Stimulated activated CD4-positive, alpha-beta T cell treated with anti-CD3 and anti-CD28 coated beads, Interleukin-12 subunit alpha, Interleukin-12 subunit beta, amount 100 ng/mL, for 4 hours (primary cell): Measurements from ENCODE around the gene ATP8A2.
"Not testable (repeated sequence)": the region's sequence is repeated elsewhere in the genome, so short reads cannot be mapped to it uniquely, and the experiment has no call there.

Experiments
- DNase-seq: peaks from one replicate; pipeline ENCODE4 v3.0.0-alpha.2; 2020

The ATP8A2 gene

DNA sequence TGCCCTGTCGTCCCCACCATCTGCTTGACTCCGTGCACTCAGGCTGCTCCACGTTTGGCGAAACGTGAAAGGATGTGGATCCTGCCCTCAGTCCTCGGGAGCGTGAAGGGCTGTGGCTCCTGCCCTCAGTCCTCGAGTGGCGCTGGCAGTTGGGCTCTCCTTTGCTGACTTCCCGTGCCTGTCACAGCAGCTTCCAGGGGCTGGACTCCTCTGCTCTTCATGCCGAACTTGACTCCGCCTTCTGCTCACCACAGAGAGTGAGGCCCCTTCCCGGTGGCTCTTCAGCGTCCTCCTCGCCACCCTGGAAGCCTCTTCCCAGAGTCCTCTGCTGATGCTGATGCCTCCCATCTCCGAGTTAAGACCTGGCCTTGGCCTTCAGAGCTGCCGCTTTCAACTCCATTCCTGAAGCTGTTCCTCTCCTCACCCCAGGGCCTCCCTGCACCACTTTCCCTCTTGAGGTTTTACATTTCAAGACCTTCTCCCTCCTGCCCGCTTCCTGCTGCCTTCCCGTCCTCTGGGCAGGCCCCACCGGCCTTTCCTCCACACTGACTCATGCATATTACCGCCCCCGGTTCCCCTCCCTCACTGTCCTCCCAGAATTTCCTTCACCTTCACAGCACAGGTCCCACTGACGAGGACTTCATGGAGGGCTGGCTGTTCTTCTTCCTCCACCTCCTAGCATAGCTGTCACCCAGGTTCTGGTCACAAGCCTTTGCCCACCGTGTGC is 568.4 kb downstream of the ATP8A2 start:
- DNase-seq: no peak

DNA sequence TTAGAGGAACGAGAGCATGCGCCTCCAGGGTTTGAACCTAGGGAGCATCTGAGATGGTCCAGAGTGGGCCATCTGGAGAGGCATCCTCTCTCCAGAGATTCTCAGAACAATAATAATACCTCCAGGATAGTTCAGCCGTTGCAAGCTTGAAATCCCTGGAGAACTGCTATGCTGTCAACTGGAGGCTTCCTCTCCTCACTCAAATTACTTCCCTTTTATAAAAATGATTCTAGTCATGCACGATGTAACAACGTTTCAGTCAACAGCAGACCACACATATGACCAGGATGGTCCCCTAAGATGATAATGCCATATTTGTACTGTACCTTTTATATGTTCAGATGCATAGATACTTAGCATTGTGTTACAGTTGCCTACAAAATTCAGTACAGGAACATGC is 571.3 kb downstream of the ATP8A2 start:
- DNase-seq: no peak

DNA sequence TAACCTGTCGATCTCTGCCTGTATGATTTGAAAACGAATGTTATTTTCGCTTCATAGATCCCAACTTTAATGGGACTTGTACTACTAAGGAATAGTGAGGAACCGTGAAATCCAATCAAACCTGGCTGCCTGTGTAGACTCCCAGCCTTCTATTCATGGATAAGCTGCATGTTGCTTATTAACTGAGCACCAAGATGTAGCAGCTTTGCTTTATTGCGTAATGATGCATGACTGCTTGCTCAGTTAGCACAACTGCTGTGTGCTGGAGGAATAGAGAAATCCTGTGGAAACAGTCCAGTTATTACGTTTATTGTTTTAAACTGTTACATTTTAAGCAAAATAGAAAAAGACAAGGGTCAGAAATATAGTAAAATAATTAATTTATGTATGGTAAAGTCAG is 571.9 kb downstream of the ATP8A2 start:
- DNase-seq: no peak

DNA sequence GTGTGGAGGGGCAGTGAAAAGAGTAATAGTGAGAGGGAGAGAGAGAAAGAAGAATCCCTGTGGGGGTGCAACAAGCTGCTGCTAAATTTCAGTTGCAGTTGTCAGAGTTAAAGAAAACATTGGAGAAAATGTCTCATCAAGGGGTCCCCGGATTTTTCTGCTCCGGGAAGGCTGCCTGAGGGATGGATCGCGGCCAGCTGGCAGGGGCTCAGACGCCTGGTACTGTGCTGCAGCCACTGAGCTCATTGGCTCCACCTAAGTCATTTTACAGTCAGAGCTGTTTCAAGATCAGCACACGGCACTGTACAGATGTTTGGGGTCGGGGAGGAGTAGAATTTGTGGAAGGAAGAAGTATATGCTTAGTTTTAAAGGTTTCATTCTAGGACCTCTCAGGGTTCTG is 573.8 kb downstream of the ATP8A2 start:
- no peak for DNase-seq

DNA sequence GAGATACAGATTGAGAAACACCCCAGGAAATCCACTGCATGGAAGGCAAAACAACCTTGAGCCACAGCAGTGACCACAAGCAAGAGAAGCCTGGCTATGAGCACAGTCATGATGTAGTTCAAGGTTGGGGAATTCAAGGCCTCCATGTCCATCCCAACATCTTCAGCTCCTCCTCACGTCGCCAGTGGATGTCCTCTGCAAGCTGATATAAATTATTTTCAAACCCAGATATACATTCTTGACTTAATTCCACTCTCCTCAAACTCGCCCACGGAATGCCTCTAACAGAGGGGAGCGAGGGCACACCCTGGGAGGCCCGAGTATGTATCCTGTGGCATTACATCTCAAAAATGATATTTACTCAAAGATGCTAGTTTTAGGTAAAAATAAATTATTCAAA is 574.5 kb downstream of the ATP8A2 start:
- no peak for DNase-seq

DNA sequence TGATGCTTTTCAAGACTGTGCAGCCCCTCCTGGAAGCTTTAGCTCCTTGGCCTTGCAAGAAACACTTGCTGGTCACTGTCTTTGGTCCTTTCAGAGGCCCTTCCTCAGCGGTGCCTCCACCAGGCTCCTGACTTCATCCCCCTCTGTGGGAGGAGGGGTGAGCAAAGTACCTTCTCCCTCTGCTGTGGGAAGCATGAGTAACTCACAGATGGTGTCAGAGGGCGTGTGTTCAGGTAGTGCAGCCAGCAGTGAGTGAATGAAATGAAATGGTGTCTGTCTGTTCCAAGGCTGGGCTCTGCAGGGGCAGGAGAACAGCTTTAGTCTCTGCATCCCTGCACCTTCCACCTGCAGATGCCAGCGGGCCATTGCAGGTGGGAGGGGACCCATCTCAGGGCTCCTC is 577.1 kb downstream of the ATP8A2 start:
- DNase-seq: no peak

DNA sequence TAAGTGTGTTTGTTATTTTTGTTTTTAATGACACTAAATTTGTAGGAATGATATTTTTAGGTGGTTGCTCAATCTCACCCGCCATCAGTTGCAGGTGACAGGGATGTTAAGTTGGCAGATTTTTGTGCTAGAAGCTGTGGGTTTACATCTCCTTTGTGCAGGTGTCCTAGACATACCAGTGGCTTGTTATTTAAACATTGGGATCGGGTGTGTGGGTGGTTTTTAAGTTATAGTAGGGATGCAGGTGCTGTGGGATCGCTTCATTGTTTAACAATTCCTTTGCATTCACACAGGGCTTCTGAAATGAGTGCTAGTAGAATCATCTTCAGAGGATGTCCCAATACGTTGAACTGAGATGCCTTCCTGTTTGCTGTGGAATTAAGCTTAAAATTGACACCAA is 580.1 kb downstream of the ATP8A2 start:
- DNase-seq: no peak

DNA sequence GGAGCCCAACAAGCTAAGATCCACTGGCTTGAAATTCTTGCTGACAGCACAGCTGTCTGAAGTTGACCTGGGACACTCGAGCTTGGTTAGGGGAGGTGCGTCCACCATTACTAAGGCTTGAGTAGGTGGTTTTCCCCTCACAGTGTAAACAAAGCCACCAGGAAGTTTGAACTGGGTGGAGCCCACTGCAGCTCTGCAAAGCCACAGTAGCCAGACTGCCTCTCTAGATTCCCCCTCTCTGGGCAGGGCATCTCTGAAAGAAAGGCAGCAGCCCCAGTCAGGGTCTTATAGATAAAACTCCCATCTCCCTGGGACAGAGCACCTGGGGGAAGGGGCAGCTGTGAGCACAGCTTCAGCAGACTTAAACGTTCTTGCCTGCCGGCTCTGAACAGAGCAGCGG is 582.3 kb downstream of the ATP8A2 start:
- not testable (repeated sequence) for DNase-seq

DNA sequence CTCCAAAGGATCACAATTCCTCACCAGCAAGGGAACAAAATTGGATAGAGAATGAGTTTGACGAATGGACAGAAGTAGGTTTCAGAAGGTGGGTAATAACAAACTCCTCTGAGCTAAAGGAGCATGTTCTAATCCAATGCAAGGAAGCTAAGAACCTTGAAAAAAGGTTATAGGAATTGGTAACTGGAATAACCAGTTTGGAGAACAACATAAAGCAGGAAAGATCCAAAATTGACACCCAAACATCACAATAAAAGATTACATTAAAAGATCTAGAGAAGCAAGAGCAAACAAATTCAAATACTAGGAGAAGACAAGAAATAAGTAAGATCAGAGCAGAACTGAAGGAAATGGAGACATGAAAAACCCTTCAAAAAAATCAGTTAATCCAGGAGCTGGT is 583.2 kb downstream of the ATP8A2 start:
- not testable (repeated sequence) for DNase-seq

DNA sequence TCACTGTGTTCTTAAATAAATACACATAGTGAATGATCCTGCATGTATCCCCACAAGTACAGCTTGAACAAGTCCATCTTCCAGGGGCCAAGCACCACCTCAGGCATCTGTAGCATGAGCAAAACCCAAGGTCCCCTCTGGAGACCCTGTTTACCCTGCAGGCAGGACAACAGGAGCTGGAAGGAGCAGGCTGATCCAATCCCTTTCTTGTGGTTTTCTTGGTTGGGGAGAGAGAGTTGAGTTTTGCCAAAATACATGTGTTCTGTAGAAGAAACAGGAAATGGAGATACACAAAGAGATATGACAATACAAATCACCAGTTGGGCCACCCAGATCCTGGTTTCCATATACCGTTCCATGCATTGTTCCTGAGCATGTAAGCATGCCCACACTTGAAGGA is 587.2 kb downstream of the ATP8A2 start:
- no peak for DNase-seq

DNA sequence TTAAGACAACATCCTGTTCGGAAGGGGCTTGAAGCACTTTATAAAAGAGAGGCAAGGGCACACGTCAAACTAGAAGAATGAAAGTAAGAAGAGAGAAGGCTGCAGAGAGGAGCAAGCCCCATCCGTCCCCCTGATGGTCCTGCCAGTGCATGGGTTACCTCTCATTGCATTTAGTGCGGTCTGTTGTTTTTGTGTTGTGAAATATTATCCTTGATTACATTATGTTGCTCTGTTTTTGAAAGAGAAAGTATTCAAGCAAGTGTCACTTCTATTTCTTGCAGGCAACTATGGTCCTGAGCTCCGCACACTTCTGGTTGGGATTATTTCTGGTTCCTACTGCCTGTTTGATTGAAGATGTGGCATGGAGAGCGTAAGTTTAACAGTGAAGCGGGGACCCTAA is 589.5 kb downstream of the ATP8A2 start:
- no peak for DNase-seq

DNA sequence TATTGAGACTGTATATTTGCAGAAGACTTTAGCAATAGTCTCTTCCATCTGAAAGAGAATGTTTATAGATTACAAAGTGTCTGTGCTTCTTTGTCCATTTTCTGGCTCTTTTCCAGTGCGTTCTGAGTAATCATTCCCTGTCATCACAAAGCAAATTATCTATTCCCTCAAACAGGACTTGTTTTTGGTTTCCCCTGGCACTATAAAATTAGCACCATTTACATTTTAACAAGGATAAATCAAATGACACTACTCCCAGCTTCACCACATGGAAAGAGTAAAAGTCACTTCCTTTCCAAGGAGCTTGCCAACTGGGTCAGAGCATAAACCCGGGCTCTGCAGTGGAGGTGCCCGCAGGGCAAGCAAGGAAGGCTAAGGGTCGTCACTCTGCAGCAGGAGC is 591.9 kb downstream of the ATP8A2 start:
- no peak for DNase-seq

DNA sequence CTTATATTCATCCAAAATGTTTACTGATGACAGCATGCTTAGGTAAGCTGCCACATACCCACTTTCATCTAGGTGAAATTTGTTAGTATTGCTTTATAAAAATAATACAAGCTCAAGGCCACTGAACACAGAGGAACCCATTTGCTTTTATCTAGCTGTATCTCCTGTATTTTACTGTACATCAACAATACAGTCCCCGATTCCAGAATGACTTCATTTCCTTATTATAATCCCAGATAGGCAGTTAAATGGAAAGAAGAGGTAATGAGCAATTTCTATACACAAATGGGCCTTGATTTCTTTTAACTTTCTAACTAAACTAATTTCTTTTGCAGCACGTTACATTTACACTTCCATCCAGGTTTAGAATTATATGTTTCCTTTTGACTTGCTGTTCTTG is 593.8 kb downstream of the ATP8A2 start:
- no peak for DNase-seq

DNA sequence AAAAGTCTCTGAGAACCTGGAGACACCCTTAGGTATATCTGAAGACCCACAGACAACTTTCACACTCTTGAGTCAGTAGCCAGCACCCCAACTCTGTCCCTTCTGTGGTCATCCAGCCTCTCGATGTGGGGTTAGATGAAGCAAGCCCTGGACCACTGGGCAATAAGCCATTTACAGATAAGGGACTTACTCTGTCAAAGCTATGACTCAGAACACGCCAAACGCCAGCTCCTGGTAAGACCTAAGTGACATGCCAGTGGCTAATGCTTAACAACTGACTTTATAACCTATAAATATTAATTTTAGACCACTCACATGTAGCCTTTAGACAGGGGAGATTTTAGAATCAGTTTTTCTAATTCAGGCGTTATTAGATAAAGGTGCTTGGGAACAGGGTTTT is 594.3 kb downstream of the ATP8A2 start:
- DNase-seq: no peak

DNA sequence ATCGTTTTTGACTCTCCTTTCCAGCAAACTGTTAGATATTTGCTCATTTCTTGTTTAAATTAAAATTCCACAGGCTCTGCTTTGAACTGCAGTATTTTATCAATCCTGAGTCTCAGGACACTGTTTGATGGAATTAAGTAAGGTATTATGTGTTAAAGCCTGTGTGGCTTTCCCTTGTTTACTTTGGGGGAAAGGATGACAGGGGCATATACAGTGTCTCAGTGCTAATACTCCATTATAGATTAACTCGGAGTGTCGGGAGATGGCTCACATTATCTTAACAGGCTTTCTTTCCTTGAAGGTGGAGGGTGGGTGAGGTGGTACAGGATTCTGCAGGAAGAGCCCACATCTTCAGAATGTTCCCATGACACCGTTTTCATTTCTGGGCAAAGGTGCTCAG is 595.4 kb downstream of the ATP8A2 start:
- DNase-seq: no peak

DNA sequence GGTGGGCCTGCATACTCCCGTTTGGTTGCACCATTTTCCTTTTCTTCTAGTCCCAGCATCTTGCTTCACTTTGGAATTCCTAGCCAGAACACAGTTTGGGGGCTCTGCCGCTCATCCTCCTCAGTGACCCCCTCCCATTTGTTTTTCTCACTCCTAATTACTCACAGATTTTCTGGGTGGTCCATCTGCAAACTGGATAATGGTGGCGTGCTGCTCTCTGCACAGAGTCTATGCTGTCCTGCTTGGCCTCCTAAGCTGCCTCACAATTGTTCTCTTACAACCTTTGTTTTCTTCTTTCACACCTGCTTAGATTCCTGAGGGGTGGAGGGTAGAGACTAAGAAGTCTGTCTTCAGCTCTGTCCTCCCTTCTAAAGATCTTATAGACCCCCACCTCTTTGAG is 599.3 kb downstream of the ATP8A2 start:
- no peak for DNase-seq

DNA sequence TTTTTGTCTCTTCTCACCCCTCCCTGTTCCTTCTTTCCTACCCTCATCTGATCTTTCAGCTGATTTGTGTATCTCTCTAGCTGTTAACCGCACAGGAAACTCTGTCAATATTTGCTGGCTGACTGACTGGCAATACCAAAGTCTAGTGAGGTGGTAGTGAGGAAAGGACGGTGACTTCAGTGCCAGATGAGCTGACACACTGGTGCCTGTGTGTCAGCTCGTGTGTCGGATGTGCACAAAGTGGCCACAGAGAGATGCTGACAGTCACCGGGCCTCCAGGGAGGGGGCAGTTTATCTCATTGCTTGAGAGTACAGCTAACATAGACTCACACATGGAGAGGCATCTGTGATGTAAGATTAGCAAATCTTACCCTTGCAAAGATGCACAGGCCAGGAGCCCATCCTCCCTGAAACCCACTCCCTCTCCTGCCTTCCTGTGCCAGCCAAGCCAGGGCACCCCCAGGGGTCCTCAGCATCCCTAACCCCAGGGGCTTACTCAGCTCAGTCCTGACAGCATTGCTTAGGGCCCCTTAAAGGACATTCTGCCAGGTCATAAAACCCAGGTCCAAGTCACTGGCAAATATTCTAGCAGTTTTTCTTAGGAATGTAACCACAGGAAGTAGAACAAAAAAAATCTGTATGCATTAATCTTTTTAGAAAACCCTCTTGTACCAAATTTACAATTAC is 599.8 kb downstream of the ATP8A2 start:
- no peak for DNase-seq

DNA sequence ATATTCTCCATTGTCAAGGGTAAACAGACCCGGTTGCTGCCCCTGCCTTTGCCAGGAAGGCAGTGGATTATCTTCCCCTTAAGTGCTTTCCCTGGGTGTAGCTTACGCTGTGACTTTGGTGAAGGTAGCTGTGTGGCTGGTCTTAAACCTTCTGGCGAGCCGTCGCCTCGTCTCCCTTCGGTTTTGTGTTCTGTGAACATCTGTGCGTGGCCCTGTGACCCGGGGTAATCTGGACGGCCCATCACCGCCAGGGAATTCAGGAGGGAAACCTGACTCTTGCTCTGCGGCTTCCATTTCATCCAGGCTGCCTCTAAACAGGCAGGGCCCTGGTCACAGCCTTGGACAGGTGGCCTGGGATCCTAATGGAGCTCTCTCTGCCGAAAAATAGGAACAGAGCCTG is 601.3 kb downstream of the ATP8A2 start:
- no peak for DNase-seq

DNA sequence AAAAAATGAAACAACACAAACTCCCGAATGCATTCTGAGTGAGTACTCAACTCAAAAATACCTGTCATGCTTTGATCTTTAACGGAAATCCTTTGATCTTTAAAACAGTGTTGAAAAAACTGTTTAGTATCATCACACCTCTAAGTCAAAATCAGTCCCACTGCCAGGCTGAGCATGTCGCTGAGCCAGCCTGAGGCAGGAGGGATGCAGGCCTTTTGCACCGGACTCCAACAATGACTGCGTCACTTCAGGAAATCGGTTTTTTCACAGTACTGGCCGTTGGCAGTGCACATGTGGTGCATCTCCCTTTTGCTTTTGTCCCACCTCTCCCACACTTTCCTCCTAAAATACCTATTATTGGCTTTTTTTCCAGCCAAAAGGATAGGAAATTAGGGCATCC is 601.8 kb downstream of the ATP8A2 start:
- no peak for DNase-seq

DNA sequence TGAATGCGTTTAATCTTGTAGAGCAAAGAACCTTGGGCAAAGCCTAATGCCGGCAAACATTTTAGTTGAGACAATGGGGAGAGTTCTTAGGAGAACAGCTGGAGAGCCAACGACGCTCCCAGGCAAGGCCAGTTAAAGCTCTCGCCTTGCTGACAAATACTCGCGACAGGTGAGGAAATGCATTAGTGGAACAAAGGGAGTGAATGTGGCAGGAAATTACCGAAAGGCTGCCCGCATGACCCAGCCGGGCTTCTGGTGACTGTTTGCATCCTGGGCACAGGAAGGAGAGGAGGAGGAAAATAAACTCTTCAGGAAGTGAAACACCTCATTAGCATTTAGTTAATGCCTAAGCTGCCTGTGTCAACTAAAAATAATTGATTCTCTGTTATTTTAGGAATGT is 605.4 kb downstream of the ATP8A2 start:
- DNase-seq: no peak

DNA sequence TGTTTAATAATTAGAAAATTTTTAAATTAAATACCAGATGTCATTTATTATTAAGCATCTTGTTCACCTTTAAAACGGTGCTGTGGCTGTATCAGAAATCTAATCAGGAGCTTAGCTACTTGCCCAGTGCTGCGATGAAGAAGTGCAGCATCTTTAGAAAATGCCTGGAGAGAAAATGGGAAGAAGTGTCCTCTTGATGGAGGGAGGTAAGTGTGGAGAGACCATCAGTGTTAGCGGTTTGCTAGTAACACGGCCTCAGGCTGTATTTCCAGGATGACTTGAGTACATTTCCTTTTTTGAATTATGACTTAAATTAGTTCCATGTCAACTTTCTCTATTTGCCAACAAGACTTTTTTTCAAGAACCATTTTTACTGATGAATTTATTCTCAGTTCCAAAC is 605.9 kb downstream of the ATP8A2 start:
- DNase-seq: no peak

DNA sequence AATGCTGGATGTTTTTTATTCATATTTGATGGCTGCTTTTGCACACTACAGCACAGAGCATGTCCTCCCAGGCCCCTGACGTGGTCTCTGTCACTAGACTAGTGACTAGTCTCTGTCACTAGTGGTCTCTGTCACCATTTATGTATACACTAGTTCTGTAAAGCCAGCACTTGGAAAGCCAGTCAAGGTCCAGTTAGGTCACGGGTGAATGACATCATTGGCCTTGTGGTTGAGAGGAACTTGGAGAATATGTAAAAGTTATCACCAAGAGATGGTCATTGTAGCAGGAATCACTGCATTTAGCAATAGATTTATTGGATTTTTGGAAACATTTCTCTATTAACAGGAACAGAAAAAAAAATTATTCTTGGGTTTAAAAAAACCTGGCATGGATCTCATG is 607.2 kb downstream of the ATP8A2 start:
- DNase-seq: no peak

DNA sequence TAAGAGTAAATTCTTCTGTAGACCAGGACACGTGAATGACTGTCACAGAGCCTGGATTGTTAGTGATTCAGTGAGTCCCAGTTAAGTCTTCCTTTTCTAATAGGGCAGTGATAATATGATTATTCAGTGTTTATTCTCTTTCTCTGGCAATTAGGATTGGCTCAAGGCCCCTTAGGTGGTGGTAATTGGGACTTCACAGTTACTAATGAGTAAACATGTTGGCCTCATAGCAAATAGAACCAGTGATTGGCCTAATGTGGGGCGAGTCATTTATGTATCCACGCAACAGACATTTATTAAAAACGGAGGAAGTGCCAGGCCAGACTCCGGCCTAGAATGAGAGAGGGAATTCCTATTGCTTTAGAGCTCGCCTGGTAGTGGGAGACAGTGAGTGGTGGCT is 607.6 kb downstream of the ATP8A2 start:
- DNase-seq: no peak

DNA sequence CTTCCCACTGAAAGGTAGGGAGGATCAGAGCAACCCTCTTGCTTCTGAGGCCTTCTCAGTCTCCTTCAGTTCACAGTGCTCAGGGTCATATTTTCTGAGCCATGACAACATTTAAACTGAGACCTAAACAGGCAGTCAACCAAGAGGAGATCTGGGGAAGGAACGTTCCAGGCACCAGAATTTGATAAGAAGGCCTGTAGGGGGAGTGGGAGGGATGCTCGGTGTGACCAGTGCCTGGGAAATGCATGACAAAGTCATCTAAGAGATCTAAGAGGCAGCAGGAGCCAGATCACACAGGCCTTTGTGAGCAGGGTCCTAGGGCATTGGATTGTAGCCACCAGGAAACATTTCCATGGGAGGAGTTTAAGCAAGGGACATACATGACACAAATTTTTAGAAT is 608.5 kb downstream of the ATP8A2 start:
- no peak for DNase-seq

DNA sequence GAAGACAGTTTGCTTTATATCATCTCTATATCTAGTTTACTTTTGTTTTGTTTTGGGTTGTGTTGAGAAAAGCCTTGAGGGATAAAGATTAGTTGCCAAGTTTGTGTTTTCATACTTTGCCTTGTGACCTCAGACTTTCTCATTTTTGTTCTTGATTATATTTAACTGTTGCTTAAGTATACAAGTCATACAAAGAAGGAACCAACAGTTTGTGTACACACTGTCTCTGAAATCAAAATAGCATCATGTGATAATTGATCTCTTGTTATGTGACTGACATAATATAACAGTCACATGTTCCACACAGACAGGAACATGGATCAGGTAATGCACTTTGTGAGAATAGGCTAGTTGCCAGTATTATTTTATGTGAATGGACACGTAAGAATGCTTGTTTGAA is 609.3 kb downstream of the ATP8A2 start:
- no peak for DNase-seq
